ENCODE data around the gene GNAO1. TPM values are rescaled to one million over a fixed set of nuclear protein-coding genes. Genes with fewer than 3 reads are reported as not detected.

GNAO1 gene
- total and polyA plus RNA-seq, 2 of the 13 experiments (the other 11 are each of a cell fraction or from before 2014, with no cell fraction given) = not detected

GRCh38 chr16:56332464-56333079 lies 141.3 kb downstream of the GNAO1 start (continued):
- TF ChIP-seq, protein P1, sequence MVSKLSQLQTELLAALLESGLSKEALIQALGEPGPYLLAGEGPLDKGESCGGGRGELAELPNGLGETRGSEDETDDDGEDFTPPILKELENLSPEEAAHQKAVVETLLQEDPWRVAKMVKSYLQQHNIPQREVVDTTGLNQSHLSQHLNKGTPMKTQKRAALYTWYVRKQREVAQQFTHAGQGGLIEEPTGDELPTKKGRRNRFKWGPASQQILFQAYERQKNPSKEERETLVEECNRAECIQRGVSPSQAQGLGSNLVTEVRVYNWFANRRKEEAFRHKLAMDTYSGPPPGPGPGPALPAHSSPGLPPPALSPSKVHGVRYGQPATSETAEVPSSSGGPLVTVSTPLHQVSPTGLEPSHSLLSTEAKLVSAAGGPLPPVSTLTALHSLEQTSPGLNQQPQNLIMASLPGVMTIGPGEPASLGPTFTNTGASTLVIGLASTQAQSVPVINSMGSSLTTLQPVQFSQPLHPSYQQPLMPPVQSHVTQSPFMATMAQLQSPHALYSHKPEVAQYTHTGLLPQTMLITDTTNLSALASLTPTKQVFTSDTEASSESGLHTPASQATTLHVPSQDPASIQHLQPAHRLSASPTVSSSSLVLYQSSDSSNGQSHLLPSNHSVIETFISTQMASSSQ (IDR thresholded peaks at IDR 0.05; ENCODE audit: low read depth) = no peak
- TF ChIP-seq, protein P1 (CRISPR knock-in tag; IDR thresholded peaks at IDR 0.05; ENCODE audit: borderline replicate concordance) = peak; percentile 42; the same call in 1 of the 2 replicates
- no peak for TF ChIP-seq ZNF224 (CRISPR knock-in tag; IDR thresholded peaks at IDR 0.05)
- peak; percentile 78 for TF ChIP-seq PATZ1 (CRISPR knock-in tag; IDR thresholded peaks at IDR 0.05)
- TF ChIP-seq ZNF629 (CRISPR knock-in tag; conservative IDR thresholded peaks at IDR 0.05) = no peak
- TF ChIP-seq TFE3 (CRISPR knock-in tag; IDR thresholded peaks at IDR 0.05) = no peak
- TF ChIP-seq ZHX2 (IDR thresholded peaks at IDR 0.05; ENCODE audit: low read depth) = no peak
- no peak for TF ChIP-seq ZHX2 (CRISPR knock-in tag; IDR thresholded peaks at IDR 0.05; ENCODE audit: borderline replicate concordance)
- no peak for TF ChIP-seq REL (CRISPR knock-in tag; conservative IDR thresholded peaks at IDR 0.05)
- TF ChIP-seq U2AF2 (IDR thresholded peaks at IDR 0.05; ENCODE audit: low read depth, low read length) = no peak
- TF ChIP-seq, protein P2, sequence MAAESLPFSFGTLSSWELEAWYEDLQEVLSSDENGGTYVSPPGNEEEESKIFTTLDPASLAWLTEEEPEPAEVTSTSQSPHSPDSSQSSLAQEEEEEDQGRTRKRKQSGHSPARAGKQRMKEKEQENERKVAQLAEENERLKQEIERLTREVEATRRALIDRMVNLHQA (CRISPR knock-in tag; IDR thresholded peaks at IDR 0.05) = no peak
- no peak for TF ChIP-seq NFRKB (IDR thresholded peaks at IDR 0.05)
- TF ChIP-seq ZBTB25 (CRISPR knock-in tag; IDR thresholded peaks at IDR 0.05) = no peak
- no peak for TF ChIP-seq LCORL (IDR thresholded peaks at IDR 0.05)
- TF ChIP-seq LCORL (CRISPR knock-in tag; IDR thresholded peaks at IDR 0.05) = peak; percentile 75

Data from HepG2 (cell line).